HL-60 (cell line): ENCODE data around the gene PAGR1.
"Not testable (repeated sequence)": the region's sequence is repeated elsewhere in the genome, so short reads cannot be mapped to it uniquely, and the experiment has no call there.

Source experiments
- DNase-seq, 2 experiments: peaks; one replicate each; pipeline ENCODE4 v3.0.0-alpha.2; 2010 to 2020; ENCODE audit warnings: low read depth in 1 of 2, low spot score in 1 of 2
- H3K27ac ChIP-seq: fragments of 250-450 bp; sonication (Bioruptor Pico); replicated peaks from 2 replicates; pipeline ENCODE4 v1.5.1; 2020; ENCODE audit warnings: mild to moderate bottlenecking, moderate library complexity
- H3K27me3 ChIP-seq: fragments of 250-450 bp; sonication (Bioruptor Pico); 2 replicates; pipeline ENCODE4 v1.5.1; 2021; ENCODE audit warnings: mild to moderate bottlenecking, moderate library complexity; ENCODE audit not compliant: insufficient read depth, poor library complexity, severe bottlenecking
- H3K4me3 ChIP-seq: replicated peaks from 2 replicates; pipeline ENCODE4 v1.5.1; 2011; ENCODE audit warnings: mild to moderate bottlenecking, control low read depth, low read length; ENCODE audit not compliant: insufficient read depth
- CTCF ChIP-seq: IDR thresholded peaks from one replicate; pipeline ENCODE4 v1.5.1; 2011; ENCODE audit warnings: low read length, control low read depth, inconsistent platforms; ENCODE audit not compliant: insufficient read depth
- GABPA ChIP-seq: IDR thresholded peaks from 2 replicates; pipeline ENCODE4 v1.6.1; 2012; ENCODE audit warnings: low read depth
- POLR2AphosphoS5 ChIP-seq: IDR thresholded peaks from 2 replicates; pipeline ENCODE4 v1.6.1; 2012; ENCODE audit warnings: low read depth
- REST ChIP-seq: IDR thresholded peaks from 2 replicates; pipeline ENCODE4 v1.6.1; 2012; ENCODE audit warnings: low read depth; ENCODE audit not compliant: insufficient replicate concordance
- SPI1 ChIP-seq: IDR thresholded peaks from 2 replicates; pipeline ENCODE4 v1.6.1; 2012; ENCODE audit warnings: low read depth, mild to moderate bottlenecking, borderline replicate concordance

Gene PAGR1

GRCh38 chr16:29830774-29831173 lies 14.8 kb downstream of the PAGR1 start:
- Histone ChIP-seq H3K27me3 (no peaks in the 10 kb centered on the region), H3K4me3 (no peak overlapping the region), H3K27ac (no peak overlapping the region)
- TF ChIP-seq POLR2AphosphoS5 (no peak), REST (no peak), GABPA (no peak), CTCF (no peak), SPI1 (no peak)
- DNase-seq = no peak

GRCh38 chr16:29831490-29831889 lies 15.5 kb downstream of the PAGR1 start:
- no peaks in the 10 kb centered on the region for H3K27me3 ChIP-seq
- no peak overlapping the region for H3K4me3 ChIP-seq
- no peak overlapping the region for H3K27ac ChIP-seq
- no peak for DNase-seq
- no peak for TF ChIP-seq GABPA
- no peak for TF ChIP-seq CTCF
- TF ChIP-seq SPI1 = no peak
- no peak for TF ChIP-seq REST
- no peak for TF ChIP-seq POLR2AphosphoS5

- H3K27me3 ChIP-seq, DNase-seq, H3K4me3 ChIP-seq, H3K27ac ChIP-seq: not testable (repeated sequence)
Observed at GRCh38 chr16:29833219-29833618, 17.3 kb downstream of the PAGR1 start.

- TF ChIP-seq POLR2AphosphoS5 (no peak), REST (no peak), CTCF (no peak), GABPA (no peak), SPI1 (no peak)
- DNase-seq = no peak
- no peak overlapping the region for H3K4me3 ChIP-seq
Observed at GRCh38 chr16:29834079-29834478, 18.1 kb downstream of the PAGR1 start.

More at GRCh38 chr16:29834079-29834478, 18.1 kb downstream of the PAGR1 start:
- Histone ChIP-seq H3K27me3 (no peaks in the 10 kb centered on the region), H3K27ac (no peak overlapping the region)
